GM10266 (cell line): ENCODE data around the gene SLC38A11.

Experiments
- DNase-seq: peaks from one replicate; pipeline ENCODE4 v3.0.0; 2012; ENCODE audit errors: extremely low spot score
- CTCF ChIP-seq: IDR thresholded peaks from 2 replicates; pipeline ENCODE4 v1.5.1; 2012; ENCODE audit warnings: mild to moderate bottlenecking, low read depth; ENCODE audit not compliant: control insufficient read depth, insufficient read depth; ENCODE audit errors: missing control alignments

SLC38A11 gene

GRCh38 chr2:164972216-164972615, 16.9 kb upstream of the SLC38A11 start:
- no peak for DNase-seq
- TF ChIP-seq CTCF = no peak

GRCh38 chr2:164969909-164970690, 14.8 kb upstream of the SLC38A11 start:
- TF ChIP-seq CTCF = no peak
- no peak for DNase-seq

- DNase-seq = no peak
These were observed 12.5 kb upstream of the SLC38A11 start for GRCh38 chr2:164967781-164968228.

GRCh38 chr2:164967361-164967760, 12.0 kb upstream of the SLC38A11 start:
- TF ChIP-seq CTCF = no peak
- no peak for DNase-seq

More at GRCh38 chr2:164967781-164968228, 12.5 kb upstream of the SLC38A11 start:
- TF ChIP-seq CTCF = no peak

- no peak for DNase-seq
- TF ChIP-seq CTCF = no peak
These were observed 9.4 kb upstream of the SLC38A11 start for GRCh38 chr2:164964700-164965099.

- TF ChIP-seq CTCF = no peak
- no peak for DNase-seq
These were observed 4.8 kb upstream of the SLC38A11 start for GRCh38 chr2:164960159-164960558.

GRCh38 chr2:164954186-164954585, 1.1 kb downstream of the SLC38A11 start:
- DNase-seq = no peak
- TF ChIP-seq CTCF = no peak
